Choroid plexus epithelial cell (primary cell): ENCODE results near the gene COL4A2.

ENCODE experiments used
- DNase-seq: peaks from one replicate; pipeline ENCODE4 v3.0.0-alpha.2; 2010; ENCODE audit warnings: low read depth
- H3K4me3 ChIP-seq: 2 replicates; pipeline ENCODE4 v1.5.1; 2011; ENCODE audit warnings: low read depth, mild to moderate bottlenecking, control low read depth, low read length, moderate library complexity
- TF ChIP-seq, protein P1 (sequence below): conservative IDR thresholded peaks from 2 replicates; pipeline ENCODE4 v1.5.1; 2011; ENCODE audit warnings: low read depth, mild to moderate bottlenecking, control low read depth, inconsistent platforms, low read length, moderate library complexity

Gene COL4A2

DNA sequence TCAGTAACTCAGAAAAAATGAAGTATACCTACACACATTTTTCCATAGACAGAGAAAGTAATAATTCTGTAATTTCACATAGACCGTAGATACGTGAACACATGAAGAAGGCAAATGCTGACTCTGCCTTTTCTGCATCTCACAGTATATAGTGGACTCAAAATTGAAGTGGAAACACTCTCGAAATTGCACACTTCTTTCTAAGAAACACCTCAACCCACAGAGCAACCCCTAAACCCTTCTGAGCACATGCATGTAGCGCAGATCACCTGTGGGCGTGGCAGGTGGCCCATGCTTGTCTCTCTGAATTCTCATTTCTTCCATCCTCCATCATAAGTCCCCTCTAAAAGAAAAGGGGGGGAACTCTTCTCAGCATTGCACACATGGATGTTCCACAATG is 34.9 kb upstream of the COL4A2 start:
- no peak overlapping the region for H3K4me3 ChIP-seq
- no peak for DNase-seq
- TF ChIP-seq, protein P1, sequence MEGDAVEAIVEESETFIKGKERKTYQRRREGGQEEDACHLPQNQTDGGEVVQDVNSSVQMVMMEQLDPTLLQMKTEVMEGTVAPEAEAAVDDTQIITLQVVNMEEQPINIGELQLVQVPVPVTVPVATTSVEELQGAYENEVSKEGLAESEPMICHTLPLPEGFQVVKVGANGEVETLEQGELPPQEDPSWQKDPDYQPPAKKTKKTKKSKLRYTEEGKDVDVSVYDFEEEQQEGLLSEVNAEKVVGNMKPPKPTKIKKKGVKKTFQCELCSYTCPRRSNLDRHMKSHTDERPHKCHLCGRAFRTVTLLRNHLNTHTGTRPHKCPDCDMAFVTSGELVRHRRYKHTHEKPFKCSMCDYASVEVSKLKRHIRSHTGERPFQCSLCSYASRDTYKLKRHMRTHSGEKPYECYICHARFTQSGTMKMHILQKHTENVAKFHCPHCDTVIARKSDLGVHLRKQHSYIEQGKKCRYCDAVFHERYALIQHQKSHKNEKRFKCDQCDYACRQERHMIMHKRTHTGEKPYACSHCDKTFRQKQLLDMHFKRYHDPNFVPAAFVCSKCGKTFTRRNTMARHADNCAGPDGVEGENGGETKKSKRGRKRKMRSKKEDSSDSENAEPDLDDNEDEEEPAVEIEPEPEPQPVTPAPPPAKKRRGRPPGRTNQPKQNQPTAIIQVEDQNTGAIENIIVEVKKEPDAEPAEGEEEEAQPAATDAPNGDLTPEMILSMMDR, result no peak

DNA sequence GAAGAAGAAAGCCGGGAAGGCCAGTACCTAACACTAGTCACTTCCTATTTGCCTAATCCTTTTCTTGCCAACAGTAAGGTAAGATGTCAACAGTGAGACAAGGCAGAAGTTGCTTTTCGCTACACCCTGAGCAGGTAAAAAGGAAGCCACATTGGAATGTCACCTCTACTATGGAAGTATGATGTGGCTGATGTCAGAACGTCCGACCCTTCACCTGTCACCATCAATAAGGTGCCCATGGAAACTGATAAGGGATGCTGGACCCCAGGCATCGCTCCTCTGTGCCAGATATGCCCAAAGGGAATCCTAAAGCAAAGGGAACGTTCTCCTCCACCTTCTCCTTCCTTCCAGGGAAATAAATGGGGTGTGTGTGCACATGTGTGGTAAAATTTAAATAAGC is 34.4 kb upstream of the COL4A2 start:
- H3K4me3 ChIP-seq, result no peak overlapping the region
- TF ChIP-seq, protein P1, result no peak
- no peak for DNase-seq

DNA sequence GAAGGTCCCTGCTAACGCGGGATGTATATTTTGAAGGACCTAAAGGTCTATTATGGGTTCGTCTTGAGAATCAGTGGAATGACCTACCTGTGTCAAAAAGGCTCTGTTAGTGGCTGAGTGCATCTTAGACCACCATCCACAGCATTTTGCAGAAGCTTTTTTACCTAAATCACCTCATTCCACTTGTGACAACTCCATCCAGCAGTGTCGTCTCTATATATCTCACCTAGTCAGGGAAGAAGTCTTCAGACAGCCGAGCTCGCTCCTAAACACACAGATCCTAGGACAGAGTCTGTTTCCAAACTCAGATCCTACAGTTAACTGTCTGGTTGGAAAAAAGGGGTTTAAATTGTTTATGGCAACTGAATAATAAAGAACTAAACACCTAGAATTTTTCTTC is 33.8 kb upstream of the COL4A2 start:
- H3K4me3 ChIP-seq, result no peak overlapping the region
- DNase-seq, result no peak
- TF ChIP-seq, protein P1, result no peak

DNA sequence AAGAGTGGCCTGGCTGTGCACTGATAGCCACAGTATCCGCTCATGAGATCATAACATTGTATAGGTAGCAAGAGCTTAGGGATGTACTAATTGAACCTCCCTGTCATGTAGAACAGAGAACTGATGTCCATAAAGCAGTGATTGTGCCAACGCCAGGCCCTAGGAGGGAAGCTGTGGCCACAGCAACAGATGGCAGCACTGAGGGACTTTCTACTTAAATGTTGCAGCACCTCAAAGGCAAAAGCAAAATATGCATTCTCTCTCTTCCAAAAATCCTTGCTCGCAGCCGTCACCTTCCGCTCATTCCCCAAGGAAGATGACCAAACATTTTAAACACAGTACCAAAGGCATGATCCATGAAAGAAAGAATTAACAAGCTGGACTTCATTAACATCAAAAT is 32.4 kb upstream of the COL4A2 start:
- no peak overlapping the region for H3K4me3 ChIP-seq
- DNase-seq, result no peak
- TF ChIP-seq, protein P1, result peak; percentile 55

DNA sequence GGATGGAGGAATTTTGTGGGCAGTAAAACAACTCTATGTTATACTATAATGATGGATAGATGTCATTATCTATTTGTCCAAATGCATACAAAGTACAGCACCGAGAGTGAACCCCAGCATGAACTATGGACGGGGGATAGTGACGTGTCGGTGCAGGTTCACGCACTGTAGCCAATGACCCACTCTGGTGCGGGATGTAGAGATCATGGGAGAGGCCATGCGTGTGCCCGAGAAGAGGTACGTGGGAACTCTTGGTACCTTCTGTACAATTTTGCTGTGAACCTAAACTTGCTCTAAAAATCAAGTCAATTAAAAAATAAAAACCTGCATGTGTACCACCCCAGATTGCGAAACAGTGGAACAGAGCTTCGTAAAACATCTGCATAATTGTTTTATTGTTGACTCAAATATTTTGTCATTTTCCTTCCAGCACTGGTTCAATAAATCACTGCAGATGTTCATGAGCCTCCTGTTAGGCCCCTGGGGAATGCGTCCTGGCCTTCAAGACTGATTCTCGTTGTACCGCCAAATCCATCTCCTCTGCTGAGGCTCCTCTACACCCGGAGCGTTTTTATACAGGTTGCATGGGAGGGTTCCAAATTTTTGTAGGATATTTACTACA is 31.0 kb upstream of the COL4A2 start:
- TF ChIP-seq, protein P1, result no peak
- DNase-seq, result no peak
- H3K4me3 ChIP-seq, result no peak overlapping the region

DNA sequence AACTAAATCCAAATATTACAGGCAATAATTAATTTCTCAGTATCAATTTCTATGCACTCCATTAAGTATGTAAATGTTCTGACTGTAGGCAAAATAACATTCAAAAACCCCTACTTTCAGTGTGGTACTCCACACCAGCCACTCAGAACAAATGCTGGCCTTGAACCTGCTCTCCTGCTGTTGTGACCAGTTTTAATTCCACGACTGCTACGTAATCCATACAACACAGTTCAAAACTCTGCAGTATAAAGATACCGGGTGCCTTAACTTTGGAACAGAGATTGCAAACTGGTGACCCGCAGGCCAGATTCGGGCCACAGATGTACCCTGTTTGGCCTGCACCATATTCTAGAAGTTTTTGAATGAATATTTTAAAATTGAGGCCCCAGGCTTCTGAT is 30.5 kb upstream of the COL4A2 start:
- TF ChIP-seq, protein P1, result no peak
- H3K4me3 ChIP-seq, result no peak overlapping the region
- no peak for DNase-seq

DNA sequence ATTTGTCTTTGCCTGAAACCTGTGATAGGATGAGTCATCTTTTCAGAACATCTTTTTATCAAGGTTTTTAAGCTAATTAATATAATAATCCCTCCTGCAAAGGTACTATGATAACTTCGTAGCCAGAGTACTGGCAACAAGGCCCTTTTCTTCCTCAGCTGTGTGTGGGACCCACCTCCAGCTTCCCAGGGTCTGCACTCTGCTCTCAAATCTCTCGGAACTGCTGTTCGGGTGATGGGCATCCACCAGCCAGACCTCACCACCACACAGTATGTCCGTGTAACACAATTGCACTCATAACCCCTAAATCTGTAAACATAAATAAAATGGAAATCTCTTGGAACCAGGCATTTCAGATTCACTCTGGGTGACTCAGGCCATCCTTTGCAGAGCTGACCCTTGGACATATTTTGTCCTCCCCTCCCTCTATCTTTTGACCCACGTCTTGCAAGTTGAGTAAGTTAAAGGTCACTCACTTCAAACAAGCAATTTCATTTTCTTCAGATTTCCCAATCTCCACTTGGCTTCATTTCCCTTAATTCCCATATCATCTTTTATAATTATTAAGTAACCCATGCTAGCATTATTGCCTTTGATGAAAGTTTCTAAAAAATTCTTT is 29.6 kb upstream of the COL4A2 start:
- TF ChIP-seq, protein P1, result no peak
- DNase-seq, result no peak
- H3K4me3 ChIP-seq, result no peak overlapping the region
